HG02970 (cell line): ENCODE measurements around the gene SERPIND1.
"Not testable (repeated sequence)": the region's sequence is repeated elsewhere in the genome, so short reads cannot be mapped to it uniquely, and the experiment has no call there.

ENCODE experiments used
- ATAC-seq: cut with Tn5 transposase; IDR thresholded peaks from one replicate; pipeline ENCODE4 v1.9.1; 2021; ENCODE audit warnings: mild to moderate bottlenecking, moderate library complexity, moderate number of reproducible peaks; ENCODE audit not compliant: unreplicated experiment, low FRiP score

SERPIND1 gene, protein sequence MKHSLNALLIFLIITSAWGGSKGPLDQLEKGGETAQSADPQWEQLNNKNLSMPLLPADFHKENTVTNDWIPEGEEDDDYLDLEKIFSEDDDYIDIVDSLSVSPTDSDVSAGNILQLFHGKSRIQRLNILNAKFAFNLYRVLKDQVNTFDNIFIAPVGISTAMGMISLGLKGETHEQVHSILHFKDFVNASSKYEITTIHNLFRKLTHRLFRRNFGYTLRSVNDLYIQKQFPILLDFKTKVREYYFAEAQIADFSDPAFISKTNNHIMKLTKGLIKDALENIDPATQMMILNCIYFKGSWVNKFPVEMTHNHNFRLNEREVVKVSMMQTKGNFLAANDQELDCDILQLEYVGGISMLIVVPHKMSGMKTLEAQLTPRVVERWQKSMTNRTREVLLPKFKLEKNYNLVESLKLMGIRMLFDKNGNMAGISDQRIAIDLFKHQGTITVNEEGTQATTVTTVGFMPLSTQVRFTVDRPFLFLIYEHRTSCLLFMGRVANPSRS

DNA sequence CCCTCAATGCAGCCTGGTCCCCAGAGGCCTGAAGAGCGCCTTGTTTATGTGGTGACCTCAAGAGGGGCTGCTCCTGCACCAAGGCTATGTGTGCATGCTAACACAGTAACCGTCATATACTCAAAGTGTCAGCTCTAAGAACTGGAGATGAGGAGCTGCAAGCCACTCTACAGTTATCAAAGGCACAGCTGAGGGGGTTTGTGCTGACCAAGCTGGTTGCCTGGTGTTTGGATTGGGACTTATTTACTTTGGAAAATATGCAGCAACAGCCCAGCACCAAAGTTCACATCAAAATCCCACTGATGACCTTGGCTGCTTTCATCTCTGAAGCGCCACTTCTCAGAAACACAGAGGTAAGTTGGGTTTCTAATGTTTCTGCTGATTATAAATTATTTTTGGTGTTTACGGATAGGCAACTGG, at the start of gene SERPIND1:
Gene SERPIND1 (plus strand): TSS at position 321 of the 420 bp plus-strand sequence. CDS start 5,200 bp downstream, outside the sequence.
- no peak for ATAC-seq

DNA sequence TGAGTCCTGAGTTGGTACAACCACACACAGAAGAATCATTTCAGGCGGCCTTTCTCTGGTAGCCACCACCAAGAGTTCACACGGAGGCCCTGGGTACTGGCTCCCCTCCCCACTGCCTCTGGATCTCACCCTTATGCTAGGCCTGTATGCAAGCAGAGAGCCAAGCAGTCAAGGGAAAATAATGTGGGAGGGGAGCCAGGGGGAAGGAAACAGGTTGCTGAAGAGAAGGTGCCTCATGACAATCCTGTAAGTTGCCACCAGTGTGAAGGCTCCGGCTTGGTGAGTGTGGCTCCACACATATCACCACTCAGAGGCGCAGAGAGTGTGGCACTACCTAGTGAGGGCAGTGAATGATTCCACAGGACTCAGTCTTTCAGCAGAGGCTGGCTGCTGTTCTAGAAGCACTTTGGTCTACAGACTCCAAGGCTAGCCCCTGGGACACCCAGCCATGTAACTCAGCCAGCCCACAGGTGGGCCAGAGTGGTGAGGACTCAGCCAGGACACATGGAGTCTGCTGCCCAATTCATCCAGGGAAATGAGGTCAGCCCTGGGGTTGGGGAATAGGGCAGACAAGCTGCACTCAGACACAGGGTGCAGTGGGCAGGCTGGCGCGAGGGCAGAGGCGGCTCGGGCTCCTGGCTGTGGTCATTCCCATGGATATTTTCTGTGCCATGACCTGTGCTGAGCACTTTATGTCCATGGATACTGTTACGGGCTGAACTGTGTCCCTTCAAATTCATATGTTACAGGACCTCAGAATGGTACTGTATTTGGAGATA, 49.0 kb upstream of the SERPIND1 start:
- ATAC-seq: no peak

DNA sequence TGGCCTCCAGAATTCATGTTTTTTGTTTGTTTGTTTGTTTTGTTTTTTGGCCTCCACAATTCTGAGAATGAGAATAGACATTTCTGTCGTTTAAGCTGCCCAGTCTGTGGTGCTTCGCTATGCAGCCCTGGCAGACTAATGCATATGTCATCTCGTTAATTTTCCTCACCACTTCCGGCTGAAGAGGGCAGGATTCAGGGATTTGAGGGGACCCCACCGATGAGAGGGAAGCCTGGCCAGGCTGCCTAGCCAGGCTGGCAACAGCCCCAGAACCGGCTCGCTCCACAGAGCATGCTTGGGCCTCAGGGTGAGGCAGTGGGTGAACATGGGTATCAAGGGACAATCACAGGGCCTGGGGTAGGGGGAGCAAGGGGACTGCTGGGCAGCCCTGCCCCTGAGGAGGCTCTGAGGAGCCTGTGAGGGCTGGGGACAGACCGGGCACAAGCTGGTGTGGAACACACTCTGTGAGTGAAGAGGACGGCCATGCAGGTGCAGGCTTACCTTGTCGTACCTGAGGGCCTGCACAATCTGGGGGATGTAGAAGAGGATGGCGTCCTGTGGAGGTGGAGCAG, 47.8 kb upstream of the SERPIND1 start:
- no peak for ATAC-seq

DNA sequence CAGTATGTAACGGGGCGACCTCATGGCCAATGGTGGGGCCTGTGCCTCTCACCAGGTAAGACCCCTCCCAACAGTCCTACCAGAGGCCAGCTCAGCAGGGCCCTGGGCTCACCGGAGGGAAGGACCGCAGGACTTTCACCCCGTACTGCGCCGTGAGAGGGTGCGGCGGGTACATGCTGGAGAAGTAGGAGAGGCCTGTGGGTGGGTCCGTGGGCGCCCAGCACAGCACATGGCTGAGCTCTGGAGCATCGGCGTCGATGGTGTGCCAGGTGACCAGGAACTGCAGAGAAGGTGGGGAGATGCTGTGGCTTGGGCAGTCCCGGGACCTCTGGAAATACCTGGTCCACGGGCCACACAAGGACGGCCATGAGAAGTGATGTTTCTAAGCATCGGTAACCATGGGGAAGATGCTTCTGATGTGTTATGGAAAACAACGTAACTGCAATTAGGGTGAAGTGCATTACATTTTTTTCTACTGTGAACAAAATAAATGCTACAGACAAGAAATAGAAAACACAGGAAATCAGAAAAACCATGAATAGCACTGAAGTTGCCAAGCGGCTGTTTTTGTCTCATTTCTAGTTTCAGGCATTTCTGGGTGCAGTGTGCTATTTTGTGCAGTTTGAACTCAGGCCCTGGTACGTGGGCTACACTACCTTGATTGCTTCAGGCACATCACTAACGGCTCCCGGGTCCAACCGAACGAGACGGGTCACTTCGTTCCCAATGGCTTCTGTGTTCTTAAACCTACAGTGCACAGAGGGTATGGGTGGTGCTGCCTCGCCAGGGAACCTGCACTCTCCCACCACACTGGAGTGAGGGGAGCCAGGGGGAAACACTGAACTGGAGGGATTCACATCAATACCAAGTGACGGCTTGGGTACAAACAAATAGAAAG, 46.5 kb upstream of the SERPIND1 start:
- ATAC-seq: no peak

DNA sequence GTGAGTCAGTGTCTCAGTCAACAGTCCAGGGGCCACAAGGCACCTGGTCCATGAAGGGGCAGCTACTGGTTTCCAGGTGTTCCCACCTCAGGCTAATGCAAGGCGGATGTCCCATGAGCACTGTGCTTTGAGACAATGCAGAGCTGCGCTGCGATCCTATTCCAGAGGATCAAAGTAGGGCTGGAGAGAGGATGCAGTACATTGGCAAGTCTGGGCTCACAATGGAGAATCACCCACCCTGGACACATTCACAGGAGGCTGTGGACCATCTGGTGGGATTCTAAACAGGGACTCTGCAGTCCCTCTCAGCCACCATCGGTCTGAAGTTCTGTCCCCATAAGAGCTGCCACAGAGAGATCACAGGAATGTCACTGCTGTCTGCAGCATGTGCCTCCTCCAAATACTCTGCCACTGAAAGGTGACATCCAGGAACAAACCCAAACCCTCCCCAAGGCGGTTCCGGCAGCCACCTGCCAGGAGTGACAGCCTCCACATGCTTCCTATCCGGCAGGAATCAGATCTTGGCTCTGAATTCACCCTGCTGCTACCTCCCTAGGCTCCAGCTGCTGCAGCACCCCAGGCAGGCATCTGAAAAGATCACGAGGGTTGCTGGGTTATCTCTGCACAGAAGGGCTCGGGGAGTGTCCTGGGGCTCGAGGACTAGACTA, 45.3 kb upstream of the SERPIND1 start:
- no peak for ATAC-seq

DNA sequence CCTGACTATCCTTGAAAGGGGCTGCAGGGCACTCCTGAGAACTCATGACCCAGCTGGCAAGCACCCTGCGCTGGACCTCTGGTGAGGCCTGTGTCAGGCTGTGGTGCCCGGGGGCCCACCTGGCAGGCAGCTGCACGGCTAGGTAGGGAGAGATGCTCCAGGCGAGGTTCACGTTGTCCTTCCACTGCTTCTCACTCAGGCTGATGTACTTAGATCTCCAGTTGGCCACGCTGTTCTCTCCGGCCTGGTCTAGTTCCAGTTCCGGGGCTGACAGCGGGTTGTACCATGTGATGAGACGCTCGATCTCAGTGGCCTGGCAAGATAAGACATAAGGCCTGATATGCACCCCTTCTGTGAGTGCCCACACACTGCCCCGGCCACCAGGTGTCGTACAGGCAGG, 44.7 kb upstream of the SERPIND1 start:
- no peak for ATAC-seq

DNA sequence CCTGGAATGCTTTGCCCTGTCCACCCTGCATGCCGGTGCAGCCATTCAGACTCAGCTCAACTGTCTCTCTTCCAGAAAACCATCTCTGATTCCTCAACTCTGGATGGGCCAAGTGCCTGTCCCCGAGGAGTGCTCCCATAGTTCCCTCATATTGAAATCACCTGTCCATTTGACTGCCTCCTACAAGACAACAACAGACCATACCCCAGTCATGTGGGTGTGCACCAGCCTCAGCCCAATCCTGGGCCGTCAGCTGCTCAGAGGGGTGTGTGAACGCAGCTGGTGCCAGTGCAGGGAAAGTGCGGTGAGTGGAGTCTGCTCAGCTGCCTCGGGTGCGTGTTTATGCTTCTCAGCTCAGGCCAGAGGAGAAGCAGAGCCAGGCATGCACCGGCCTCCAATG, 41.5 kb upstream of the SERPIND1 start:
- not testable (repeated sequence) for ATAC-seq

DNA sequence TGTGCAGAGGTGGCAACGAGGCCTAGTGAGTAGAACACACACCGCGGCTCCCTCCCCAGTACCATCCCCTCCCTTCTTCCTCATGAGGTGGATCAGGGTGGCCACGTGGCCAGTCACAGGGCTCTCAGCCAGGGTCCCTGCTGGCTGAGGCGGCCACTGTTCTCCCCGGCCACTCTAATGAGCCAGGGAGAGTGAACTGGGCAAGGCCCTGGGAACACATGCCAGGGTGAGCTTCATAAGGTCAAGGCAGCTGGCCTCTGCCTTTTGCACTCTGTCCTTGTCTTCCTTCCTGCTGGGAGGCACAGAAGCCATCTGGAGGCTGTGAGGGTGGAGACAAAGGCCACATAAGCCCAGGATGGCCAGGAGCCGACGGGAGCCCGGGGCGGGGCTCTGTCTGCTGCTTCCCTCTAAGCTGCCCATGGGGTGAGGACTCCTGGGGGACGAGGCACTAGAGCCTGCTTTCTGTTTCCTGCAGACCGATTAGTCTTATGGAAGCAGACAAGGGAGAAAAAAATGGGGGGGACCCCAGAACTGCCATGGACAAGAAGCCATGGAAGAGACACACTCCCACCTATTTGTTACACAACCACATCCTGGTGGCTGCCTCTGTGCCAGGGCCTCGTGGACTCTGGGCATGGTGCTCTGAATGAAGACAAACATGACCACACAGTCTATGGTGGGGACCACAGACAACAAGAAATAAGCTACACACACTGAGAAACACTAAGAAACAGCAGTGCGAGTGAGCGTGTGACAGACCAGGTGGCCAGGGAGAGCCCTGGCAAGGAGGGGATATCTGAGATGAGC, 38.4 kb upstream of the SERPIND1 start:
- not testable (repeated sequence) for ATAC-seq

DNA sequence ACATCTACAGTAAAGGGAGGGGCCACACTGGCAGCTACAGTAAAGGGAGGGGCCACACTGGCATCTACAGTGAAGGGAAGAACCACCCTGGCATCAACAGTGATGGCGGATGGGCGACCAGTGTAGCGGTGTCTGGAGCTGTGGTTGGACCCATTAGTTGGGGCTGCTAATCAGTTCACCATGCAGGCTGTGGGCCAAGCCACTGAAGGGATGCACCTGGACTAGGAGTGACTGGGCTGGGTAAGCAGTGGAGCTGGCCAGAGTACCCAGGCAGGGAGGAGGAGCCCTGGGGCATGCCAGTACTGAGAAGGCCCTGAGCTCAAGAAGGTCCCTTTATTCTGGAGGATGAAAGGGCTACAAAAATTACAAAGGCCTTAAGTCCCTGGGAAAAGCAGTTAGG, 37.0 kb upstream of the SERPIND1 start:
- not testable (repeated sequence) for ATAC-seq

DNA sequence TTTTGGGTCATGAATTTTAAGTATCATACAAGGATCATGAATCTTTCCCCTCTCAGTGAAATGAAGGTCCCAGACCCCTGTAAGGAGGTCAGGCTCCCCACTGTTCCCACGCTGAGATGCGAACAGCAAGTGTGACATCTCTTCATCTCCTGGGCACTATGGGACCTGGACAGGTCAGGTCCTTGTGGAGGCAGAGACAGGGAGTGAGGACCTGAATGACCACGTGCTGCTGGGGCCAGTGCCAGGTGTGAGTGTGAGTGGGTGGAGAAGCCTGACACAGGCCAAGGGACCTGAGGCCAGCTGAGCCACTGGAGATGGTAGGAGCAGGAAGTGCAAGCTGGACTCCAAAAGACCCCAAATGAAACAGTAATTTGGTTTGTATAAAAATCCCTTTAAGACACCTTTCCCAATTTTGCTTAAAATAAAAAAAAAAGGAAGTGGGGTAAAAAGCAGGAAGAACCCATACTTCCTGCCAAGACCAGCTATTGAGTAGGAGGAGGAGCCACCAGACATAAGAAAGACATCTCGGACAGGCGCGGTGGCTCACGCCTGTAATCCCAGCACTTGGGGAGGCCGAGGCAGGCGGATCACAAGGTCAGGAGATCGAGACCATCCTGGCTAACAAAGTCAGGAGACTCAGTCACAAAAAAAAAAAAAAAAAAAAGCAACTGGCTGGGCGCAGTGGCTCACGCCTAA, 35.4 kb upstream of the SERPIND1 start:
- ATAC-seq: no peak

DNA sequence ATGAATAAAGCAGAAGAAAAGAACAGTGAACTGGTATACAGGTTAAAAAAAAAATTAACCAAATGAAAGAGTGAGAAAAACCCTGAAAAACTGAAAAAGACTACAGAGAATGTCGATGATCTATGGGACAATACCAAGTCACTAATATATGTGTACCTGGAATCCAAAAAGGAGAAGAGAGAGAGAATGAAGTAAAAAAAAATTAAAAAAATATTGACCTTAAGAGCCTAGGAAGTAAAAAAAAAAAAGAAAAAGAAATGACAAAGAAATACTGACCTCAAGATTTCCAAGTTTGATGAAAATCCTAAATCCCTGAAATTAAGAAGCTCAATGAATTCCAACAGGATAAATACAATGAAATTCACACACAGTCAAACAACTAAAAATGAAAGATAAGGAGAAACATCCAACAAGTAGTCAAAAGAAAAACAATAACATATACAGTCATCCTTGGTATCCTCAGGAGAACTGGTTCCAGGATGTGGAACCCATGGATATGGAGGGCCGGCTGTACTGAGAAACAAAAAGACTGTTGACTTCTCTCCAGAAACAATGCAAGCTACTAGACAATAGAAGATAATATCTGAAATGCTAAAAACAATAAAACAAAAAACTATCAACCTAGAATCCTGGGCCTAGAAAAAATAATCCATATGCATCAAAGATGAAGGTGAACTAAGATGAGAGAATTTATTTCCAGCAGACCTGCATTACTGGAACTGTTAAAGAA, 33.5 kb upstream of the SERPIND1 start:
- ATAC-seq: no peak

DNA sequence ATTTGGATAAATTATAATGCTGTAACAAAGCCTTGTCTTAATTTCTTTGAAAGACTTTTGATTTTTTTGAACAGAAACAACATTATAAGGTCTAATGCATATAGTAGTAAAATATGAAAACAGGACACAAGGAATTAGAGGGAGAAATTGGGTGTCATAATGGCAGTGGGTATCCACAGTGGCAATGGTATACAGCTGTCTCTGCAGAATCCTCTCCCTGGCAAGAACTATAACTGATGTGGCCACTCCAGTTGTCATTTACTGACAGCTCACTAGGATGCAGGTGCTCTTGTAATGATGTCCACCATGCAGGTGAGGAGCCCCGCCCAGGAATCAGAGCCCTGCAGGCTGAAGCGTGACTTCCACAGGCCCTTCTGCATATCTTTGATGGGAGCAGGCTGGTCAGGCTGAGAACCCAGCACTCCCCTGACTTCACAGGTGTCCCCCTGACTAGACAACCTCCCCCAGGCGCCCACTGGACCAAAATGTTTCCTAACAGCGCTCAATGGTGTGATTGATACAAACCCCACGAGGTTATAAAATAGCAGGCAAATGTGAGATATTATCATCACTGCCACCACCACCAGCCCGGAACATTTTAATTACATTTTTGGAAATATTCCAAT, 32.8 kb upstream of the SERPIND1 start:
- no peak for ATAC-seq

DNA sequence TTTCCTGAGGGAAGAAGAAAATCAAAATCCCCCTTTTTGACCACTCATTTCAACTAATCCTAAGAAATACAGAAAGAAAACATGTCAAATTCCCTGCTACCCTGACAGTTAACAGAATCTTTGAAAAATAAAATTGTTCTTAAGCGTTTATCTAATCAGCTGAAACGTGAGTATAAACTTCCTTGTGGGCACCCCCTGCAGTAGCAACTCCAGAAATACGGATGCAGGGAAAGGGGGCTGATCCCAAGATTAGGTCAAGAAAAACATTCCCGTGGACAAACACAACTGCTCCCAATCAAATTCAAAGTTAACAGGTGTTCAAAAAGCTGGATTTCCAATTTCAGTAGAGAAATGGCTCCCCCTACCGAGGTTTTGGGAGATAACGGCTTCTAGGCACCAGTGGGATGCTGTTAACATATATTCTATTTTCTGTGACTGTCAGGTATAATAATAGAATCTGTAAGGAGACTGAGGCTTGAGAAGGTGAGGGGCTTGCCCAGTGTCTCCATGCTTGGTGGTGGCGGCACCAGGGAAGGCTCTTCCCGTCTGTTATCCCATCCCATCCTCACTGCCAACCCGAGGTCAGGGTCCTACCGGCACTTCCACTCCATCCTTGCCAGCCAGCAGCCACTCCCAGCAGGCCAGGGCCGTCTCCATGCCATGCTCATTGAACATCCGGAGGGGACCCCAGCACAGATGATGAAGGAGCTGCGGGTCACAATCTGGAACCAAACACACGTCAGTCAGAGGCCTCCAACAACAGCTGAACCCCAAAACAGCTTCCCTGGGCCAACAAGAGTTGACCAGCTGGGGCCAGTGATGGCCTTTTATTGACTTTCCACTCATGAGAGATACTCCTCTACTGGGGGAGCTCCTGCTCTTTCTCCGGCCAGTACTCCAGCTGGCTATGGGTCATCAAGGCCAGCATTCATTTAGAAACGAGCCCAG, 32.0 kb upstream of the SERPIND1 start:
- ATAC-seq: no peak

DNA sequence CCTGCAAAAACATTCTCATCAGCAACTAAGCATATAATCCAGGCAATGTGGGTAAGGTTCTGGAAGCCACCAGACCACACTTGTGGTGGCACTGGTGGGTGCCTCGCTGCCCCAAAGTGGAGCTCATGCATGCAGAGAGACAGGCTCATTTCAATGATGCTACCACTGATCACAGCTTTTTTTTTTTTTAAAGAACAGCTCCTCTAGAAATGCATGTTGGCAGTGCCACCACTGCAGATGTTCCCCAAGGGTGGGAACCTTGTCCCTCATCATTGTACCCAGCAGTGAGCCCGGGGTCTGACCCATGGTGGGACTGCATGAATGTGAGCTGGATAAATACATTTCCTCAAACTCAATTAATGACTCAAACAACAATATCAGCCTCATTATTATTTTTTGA, 31.1 kb upstream of the SERPIND1 start:
- ATAC-seq: no peak

DNA sequence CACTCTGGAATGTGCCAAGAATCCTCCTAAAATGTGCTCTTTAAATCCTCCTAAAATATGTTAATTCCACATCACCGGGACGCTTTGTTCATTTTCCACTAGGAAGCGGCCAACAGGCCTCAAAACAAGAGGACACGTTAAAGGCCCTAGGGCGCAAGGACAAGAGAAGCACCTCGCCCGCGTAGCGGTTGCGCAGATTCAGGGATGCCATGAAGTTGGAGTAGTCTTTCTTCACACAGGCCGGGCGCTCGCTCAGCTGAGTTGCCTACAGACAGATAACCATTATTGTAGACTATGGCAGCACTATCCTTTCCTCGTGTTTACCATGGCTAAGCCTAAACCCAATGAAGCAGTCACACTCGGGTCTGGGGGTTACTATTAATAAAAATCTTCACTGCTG, 29.5 kb upstream of the SERPIND1 start:
- ATAC-seq: no peak

DNA sequence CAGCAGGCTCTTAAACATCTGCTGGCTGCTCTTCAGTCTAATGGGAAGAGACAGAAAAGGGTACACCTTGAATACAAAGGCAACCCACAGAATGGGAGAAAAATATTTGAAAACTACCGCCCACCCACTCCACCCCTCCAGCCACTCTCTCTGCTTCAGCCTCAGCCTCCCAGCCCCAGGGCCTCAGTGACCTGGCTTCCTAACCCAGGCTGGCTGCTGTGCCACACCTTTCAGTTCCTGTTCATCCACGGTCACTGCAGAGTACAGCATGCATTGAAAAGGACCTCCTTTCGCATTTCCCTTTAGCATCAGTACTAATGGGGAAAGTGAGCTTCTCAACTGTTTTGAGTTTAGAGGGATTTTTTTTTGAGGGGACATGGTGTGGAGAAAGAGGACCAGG, 28.8 kb upstream of the SERPIND1 start:
- ATAC-seq: no peak
